Islet precursor cell (in vitro differentiated cells): ENCODE results near the gene PAK5.

Experiments used
- DNase-seq: peaks from one replicate; pipeline ENCODE4 v3.0.0-alpha.2; 2018

PAK5 gene

DNA sequence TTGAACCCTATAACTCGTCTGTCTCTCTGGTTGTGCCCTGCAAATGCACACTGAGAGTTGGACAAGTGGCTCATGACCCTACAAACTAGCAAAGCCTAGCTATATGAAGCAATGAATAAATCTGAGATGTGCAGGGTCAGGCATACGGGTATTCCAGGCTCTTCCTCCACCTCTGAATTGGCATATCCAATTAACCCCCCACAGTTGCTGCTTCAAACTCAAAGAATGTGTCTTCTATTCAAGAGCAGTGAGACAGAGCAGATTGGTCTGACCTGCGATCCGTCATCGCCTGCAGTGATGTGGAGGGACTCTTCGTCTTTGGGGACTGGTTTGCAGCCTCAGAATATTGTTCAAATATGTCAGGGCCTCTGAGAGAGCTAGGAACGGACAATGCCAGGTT lies 264.7 kb downstream of the PAK5 start:
- no peak for DNase-seq

DNA sequence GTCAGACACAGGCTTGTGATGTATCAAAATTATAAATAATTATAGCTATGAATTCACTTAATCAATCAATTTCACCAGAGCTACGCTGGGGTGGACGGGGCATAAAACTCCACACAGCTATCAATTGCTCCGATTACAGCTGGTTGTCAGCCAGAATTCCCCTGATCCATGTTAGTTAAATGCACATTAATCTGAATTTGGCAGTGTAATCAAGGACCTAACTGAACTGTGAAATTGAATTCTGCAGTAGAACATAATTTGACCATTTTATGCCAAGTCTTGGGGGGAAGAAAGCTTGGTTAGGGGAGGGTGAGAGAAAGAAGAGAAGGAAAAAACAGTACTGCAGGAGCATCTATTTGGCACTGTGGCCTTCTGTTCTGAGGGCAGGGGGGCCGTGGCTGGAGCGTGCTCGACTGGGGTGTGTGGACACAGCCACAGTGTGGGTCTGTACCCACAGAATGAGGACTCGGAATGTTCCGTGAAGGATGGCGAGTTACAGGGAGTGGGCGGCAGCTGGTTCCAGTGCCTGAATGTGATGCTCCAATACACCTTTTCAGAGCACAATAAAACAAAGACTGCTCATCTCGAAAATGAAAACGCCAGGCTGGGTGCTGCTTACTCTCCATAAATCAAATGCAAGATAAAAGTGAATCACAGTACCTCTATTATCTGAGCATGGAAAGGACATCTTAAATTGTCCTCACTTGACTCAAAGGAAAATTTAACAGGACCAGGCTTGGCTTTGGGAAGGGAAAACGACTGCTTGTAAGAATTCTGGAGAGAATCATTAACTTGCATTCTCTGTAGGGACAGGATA lies 265.3 kb downstream of the PAK5 start:
- DNase-seq = no peak

DNA sequence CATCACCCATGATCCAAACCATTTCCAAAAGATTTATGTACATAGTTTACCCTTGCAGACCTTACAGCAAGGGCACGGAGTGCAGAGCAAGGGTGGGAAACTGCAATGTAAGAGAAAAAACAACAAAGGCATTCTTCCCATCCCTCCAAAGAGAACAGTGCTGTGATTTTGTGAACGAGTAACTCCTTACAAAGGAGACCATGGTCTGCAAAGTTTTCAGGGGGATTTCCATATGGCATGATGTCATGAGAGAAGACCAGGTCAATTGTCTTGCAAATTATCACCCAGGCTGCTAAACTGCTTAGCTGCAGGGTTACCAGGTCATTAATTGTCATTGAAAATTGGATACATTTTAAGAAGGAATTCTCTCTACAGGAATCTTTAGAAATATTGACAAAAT lies 266.2 kb downstream of the PAK5 start:
- DNase-seq = no peak

DNA sequence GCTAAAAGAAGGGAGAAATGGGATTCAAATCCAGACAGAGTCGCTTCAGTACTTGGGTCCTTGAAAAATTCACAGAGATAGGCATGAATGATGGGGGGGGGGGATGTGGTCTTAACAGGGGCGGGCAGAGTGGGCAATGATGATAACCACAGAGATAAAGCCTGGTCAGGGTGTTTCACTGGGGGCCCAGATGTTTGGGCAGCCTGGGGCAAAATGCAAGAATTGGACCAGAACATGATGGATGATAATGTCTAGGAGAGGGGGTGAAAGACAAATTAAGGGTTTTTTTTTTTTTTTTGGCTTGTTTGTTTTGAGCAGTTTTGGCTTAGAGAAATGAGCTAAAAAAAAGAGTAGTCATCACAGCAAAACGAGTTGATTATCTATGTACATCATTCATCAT lies 267.1 kb downstream of the PAK5 start:
- DNase-seq = no peak

DNA sequence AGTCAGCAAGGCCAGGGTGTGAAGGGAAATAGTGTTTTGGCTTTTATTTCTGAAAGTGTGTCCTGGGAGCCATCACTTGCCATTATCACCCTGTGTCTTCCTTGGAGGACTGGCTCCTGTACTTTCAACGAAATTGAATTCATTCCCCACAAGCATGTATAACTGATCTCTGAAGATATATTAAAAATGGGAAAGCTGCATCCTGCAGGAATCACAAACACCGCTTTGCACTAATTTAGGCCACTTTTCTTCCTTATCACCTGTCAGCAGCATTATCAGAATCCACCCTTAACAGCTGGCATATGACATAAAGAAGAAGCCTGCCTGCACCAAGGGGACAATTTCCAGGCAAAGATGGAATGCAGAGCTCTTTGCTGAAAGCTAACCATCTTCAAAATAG lies 268.3 kb downstream of the PAK5 start:
- no peak for DNase-seq

DNA sequence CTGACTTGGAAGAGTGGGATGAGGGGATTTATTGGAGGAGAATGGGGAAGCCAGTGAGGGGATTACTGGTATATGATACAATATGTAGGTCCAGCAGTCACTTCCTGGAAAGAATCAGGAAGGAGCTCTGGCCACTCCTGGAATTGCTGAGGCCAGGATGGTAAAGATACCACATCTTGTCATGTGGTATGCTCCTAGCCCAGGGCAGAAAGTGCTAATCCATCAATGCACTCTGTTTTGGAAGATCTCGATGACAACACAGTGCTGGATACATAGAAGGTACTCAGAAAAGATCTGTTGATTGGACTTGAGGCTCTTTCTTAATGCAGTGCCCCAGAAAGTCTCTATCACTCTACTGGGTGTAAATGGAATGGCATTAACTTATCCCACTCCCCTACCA lies 271.9 kb downstream of the PAK5 start:
- no peak for DNase-seq

DNA sequence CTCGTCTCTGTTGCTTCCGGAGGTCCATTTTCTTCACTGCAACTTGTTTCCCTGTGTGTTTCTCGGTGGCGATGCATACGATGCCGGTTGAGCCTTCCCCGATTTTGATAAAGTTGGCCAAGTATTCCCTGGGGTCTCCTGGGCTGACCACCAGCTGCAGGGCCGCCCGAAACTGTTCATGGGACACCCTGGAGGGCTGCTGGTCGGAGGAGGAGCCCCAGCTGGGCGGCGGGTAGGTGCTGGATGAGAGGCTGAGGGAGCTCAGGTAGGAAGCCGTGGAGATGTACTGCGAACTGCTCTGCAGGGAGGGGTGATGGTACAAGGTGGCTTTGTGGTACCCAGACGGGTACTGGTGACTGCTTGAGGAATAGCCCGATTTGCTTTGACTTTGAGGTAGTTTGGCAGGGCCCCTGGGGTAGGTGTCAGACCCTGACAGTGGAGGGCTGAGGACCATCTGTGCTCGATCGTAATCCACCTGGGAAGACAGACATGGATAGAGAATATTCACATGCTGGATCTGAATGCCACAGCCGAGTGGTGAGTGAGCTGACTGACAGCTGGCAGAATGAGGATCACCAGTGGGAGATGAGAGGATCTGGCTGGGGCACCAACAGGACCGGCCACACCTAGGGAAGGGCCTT lies 272.8 kb downstream of the PAK5 start:
- DNase-seq = no peak

DNA sequence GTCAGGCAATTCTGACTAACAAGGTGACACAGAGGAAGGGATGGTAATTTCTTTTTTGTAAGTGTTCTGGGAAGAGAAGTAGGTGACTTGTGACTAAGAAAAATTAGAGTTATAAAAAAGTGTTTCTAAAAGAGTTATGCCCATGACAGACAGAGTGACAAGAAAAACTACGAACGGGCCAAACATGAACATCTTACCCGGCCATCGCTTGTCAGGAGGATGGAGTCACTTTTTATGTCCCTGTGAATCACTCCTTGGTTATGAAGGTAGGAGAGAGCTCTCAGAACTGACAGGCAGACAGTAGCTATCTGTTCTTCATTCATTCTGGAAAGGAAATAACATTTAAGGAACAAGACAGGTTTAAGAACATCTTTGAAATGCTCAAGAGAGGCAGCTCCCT lies 281.5 kb downstream of the PAK5 start:
- no peak for DNase-seq

DNA sequence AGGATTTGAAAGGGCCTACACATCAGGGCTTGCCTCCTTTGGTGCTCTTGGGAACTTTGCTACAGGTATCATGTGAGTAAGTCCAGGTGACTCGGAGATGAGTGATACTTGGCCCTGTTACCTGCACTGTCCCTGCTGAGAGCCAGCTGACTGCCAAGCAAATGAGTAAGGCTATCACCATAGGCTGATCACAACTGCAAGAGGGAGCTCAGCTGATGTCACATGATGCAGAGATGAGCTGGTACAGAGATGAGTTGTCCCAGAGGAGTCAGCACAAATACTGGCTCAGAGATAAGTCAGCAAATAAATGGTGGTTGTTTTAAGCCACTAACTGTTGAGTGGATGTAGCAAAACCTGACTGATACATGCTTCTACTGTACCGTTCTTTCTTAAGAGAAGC lies 283.1 kb downstream of the PAK5 start:
- peak; percentile 71 for DNase-seq

DNA sequence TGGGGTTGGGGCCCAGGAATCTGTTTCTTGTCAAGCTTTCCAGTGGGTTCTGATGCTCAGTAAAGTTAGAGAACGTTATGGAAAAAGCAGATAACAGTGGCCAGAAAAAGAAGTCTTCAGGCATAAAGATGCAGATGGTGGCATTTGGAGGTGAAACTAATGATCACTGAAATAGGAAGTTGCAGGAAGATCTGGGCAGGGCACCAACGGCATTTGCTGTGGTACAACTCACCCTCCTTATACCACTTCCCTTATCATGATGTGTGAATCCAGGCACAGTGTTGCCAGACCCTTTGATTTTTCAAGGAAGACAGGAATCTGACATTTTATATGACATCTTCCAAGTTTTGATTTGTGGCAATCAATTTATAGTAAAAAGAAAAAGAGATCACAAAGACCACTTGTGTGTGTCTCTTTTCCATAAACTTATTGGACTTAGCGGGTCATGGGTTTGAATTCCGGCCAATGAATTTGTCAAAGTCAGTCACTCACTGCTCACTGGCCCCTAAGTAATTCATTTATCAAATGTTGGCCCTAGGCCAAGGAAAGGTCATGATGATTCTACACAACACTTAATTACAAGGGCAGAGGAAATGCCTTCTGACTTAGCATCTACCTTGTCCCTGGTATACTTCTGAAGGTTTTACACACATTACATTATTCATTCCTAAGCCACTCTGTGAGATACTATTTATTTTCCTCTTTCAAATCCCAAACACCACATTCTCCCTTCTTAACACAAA lies 286.9 kb downstream of the PAK5 start:
- DNase-seq = no peak

DNA sequence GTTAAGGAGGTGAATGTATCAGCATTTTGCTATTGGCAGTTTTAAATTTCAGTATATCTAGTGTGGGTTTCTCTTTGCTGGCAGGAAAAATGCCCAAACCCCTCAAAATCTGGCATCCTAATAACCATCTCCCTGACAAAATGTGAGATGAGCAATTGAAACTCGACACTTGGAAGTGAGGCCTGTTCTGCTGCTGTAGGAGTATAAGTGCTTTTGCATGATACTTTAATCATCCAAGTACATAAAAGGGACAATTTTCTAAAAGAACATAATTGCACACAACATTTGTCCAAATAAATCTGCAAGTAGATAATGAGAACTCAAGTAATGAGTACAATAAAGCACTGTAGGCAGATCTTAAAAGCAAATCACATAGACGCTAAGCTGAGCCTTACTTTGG lies 288.0 kb downstream of the PAK5 start:
- no peak for DNase-seq

DNA sequence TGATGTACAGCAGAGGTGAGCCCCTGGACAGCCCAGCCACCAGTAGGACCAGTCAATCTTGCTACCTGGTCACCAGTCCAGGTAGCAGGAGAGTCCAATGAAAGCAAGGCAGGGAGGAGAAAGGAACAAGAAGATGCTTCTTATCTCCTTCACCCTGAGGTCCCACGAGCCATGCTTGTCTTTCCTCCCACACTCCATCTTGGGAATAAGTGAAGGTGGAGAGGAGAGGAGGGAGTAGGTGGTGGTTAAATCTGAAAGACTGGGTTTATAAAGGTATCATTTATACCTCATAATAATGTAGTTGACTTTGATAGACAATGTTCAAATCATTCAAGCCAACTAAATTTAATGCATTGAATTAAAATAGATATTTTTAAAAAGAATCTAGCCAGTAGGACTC lies 288.6 kb downstream of the PAK5 start:
- DNase-seq = no peak

DNA sequence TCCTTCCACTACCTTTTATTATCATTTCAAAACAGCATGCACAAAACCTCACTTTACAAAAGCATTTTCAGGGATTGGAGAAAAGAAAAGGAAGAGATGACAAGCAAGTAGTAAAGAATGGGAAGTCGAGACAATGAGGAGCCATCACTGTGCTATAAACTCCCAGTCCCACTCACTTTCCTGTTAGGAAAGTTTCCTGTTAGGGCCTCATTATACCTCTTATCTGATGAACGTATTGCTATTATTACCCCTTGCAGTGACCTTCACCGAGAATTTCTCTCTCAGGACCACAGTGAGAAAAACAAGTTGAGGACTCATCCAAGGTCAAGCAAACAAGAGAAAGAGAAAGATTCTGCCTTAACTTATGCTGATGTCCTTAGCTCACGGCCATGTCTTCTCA lies 295.7 kb downstream of the PAK5 start:
- no peak for DNase-seq

DNA sequence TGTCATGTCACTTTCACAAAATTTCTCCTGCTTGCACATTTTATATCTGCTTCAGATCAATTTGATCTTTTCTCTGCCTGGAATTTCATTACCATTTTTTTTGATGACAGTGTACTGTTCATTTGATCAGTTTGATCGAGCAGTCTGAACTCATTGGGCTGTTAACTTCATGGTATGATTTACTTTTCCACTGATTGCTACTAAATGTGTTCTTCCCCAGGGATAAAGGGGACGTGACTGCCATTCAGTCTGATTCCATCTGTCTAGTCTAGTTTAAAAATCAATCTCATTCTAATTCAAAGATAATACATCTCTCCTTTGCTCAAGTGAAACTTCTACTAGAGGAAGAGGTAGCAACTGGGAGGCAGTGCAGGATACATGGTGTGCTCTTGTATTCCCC lies 303.4 kb downstream of the PAK5 start:
- DNase-seq = no peak

DNA sequence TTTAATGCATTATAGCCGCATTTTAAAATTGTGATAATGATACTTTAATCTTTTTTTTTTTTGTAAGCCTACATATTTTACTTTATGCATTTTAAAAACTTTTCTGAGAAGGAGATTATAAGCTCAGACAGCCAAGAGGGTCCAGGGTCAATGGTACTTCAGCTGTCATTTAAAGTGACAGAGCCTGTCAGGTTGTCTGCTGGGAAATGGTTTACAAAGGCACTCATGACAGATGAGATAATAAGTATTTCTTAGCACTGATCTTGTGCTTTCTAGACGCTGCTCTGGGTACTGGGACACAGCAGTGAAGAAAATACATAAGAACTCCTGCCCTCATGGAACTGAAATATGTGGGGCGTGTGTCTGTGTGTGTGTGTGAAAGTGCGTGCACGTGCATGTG lies 304.9 kb downstream of the PAK5 start:
- DNase-seq = no peak

DNA sequence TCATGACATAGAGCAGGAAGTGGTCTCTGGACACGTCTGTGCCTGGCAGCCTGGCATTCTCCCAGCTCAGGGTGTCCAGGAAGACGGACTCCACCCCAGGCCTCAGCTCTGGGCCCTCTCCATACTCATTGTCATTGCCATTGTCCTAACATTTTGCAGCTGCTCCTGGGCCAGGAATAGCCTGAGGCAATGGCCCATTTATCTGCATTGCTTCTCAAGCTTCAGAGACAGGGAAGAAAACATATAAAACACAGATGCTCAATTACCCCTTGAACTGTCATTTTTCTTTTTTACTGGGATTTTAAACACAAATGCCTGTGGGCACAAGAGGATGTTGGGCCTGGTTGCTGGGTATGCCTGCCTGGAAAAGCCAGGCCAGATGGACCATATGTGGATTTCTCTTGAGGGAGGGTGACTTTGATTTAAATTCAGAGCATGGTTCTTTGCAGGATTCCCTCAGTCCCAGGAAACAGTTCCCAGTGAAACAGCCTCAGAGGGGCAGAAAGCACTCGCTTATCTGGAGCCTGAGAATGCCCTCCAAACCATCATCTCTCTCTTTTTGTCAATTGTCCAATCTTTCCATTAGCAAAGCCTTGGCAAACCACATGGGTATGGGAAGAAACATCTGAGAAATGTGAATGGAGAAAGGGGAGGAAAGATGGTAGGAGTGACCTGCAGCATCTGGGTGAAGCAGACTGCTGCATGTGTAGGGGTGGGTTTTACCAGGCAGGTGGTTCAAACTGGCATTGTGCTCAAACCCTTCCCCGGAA lies 306.6 kb downstream of the PAK5 start:
- peak; percentile 71 for DNase-seq

DNA sequence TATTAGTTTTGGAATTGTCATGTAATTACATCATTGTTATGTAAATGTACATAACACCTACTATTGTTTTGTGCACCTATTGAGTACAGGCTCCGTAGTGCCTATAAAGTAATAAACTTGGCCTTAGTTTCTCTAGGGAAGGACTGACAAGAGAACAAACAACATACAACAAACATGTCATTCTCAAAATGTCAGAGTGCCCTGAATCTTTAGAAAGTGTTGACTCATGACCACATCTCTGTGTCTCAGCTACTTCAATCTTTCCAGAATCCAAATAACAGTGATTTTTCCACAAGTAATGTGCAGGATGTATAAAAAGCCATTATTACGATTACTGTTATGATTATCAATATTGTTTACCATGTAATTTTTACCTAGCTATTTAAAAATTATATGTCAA lies 307.3 kb downstream of the PAK5 start:
- DNase-seq = no peak

DNA sequence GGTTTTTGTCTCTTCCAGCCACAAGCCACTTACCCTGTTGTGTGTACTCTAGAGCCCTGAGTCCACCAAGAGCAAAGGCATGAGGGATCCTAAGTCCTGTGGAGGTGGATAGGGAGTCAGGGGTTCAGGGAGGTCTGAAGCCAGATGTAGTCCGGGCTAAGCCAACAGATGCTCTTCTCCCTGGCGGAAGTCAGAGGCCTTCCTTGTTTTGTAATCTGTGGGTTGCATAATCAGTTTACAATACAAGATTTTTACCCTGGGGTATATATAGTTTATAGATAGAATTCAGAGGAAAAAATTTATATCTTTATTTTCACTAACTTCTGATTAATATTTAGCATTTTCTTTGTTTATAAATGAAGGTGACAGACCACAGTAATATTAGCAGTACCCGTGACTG lies 315.2 kb downstream of the PAK5 start:
- DNase-seq = no peak

DNA sequence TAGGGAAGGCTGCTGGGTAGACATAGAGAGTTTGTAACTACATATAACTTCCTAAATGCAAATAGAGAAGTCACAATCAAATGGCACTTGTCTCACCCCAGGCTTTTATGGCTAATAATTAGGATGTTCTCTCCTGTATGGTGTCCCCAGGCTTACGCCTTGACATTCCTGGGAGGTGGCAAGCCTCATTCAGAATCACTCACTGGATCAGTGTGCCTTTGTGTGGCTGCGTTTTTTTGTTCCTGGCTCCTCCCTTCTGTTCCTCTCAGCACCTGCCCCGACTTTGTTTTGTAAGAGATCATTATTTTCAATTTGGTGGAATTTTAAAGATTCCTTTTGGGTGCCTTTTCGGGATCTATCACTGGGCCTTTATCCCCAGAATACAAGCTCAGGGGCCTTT lies 318.8 kb downstream of the PAK5 start:
- no peak for DNase-seq

DNA sequence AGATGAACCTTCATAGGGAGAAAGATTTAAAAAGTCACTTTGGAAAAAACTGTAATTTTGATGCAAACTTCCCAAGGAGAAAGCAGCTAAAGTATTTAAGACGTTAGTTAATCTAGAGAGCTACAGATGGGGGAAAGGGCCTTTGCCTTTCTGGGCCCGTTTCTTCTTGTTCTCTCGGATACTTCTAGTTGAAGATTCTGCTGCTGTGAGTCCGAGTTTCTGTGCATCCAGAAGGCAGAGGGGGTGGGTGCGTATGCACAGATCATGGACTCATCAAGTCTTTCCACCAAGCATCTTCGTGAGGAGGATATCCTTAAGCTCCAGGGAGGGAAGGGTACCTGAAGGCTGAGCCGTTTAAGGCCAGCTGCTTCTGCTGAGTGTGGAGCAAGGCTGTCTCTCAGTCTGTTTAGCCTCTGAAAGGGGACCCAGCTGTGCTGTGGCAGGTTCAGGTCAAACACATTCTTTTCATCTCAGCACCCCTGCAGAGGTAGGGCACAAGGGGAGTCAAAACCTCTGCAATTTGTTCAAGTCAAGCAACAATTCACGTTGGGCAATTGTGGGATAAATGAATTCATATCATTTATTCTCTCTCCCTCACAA lies 320.2 kb downstream of the PAK5 start:
- DNase-seq = no peak

DNA sequence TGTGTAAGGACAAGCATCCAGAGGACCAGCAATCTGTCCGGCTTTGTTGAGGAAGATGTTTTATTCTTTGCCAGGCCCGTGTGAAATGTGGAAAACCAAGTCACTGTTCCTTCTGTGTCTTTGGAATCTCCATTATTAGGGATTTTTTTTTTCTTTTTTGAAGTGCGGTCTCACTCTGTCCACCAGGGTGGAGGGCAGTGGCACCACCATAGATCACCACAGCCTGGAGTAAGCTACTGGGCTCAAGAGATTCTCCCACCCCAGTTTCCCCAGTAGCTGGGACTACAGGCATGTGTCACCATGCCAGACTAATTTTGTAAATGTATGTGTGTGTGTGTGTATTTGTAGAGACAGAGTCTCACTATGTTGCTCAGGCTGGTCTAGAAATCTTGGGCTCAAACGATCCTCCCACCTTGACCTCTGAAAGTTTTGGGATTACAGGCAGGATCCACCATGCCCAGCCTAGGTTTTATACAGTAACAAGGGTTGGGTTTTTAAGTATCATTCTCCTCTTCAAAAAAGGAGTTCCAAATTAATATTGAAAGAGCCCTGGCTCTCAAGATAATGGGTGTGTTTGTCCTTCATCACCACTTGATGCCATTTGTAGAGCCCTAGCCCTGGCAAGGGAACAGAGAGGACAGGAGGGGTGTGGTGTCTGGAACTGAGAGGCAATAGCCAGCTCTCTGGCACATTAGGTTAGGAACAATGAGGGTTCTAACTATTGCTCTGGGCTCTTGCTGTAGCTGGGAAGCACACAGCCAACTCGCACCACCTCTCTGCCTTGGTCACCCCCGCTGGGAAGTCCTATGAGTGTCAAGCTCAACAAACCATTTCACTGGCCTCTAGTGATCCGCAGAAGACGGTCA lies 321.3 kb downstream of the PAK5 start:
- no peak for DNase-seq
